Mesodermal cell (in vitro differentiated cells): ENCODE results near the gene PDGFRB.
A peak's percentile ranks its signal among the peaks of the same experiment; 100 is the strongest.

Experiments
- H3K27ac ChIP-seq: 2 replicates; pipeline ENCODE4 v1.7.0; 2013; ENCODE audit warnings: mild to moderate bottlenecking, low read depth, low read length, moderate library complexity; ENCODE audit not compliant: severe bottlenecking
- H3K36me3 ChIP-seq: 2 replicates; pipeline ENCODE4 v1.7.1; 2013; ENCODE audit warnings: mild to moderate bottlenecking, low read length, moderate library complexity; ENCODE audit not compliant: control insufficient read depth, insufficient read depth
- H3K4me1 ChIP-seq: one replicate; pipeline ENCODE4 v1.7.1; 2013; ENCODE audit warnings: mild to moderate bottlenecking, low read length; ENCODE audit not compliant: insufficient read depth, control insufficient read depth, poor library complexity, severe bottlenecking
- H3K4me3 ChIP-seq: 2 replicates; pipeline ENCODE4 v1.7.0; 2013; ENCODE audit warnings: low read length, control low read depth, mild to moderate bottlenecking; ENCODE audit not compliant: insufficient read depth, poor library complexity, severe bottlenecking; ENCODE audit errors: extremely low read depth
- H3K9me3 ChIP-seq: 2 replicates; pipeline ENCODE4 v1.7.1; 2013; ENCODE audit warnings: mild to moderate bottlenecking, low read length, moderate library complexity; ENCODE audit not compliant: control insufficient read depth
- WGBS, 2 experiments: methylation state at CpG; one replicate each; pipeline ENCODE4 v1.1.5; 2013; ENCODE audit warnings: missing lambda C conversion rate in 2 of 2; ENCODE audit not compliant: insufficient coverage in 2 of 2; 5-methylcytosine and 5-hydroxymethylcytosine counted together

PDGFRB gene

GRCh38 chr5:150144246-150144801 is 11.3 kb downstream of the PDGFRB start:
- peaks cover 21% of the 10 kb centered on the region for H3K36me3 ChIP-seq
- H3K4me1 ChIP-seq, result peaks cover 81% of the 10 kb centered on the region
- 32 to 36% methylated on average over 3 to 6 of the region's 14 CpGs for WGBS, 2 experiments
- H3K4me3 ChIP-seq, result no peak overlapping the region
- no peaks in the 10 kb centered on the region for H3K9me3 ChIP-seq
- peak overlapping the region; percentile 99 for H3K27ac ChIP-seq

GRCh38 chr5:150143350-150144245 is 12.0 kb downstream of the PDGFRB start:
- Histone ChIP-seq H3K27ac (peak overlapping the region; percentile 99), H3K36me3 (peaks cover 14% of the 10 kb centered on the region), H3K4me3 (no peak overlapping the region), H3K4me1 (peaks cover 80% of the 10 kb centered on the region), H3K9me3 (no peaks in the 10 kb centered on the region)
- 63 to 69% methylated on average over 16 of the region's 20 CpGs for WGBS, 2 experiments

- Histone ChIP-seq H3K27ac (peak overlapping the region; percentile 99), H3K36me3 (peaks cover 10% of the 10 kb centered on the region), H3K9me3 (no peaks in the 10 kb centered on the region), H3K4me3 (no peak overlapping the region), H3K4me1 (peaks cover 87% of the 10 kb centered on the region)
- WGBS, 2 experiments, result 60 to 88% methylated on average over 1 of the region's 4 CpGs
Measured at GRCh38 chr5:150142959-150143349, 12.7 kb downstream of the PDGFRB start.

GRCh38 chr5:150142185-150142958 is 13.3 kb downstream of the PDGFRB start:
- H3K27ac ChIP-seq, result peak overlapping the region; percentile 99
- H3K9me3 ChIP-seq, result no peaks in the 10 kb centered on the region
- WGBS, 2 experiments, result 79 to 85% methylated on average over 7 to 8 of the region's 14 CpGs
- H3K36me3 ChIP-seq, result peaks cover 10% of the 10 kb centered on the region
- peaks cover 90% of the 10 kb centered on the region for H3K4me1 ChIP-seq
- H3K4me3 ChIP-seq, result no peak overlapping the region

GRCh38 chr5:150141544-150142184 is 14.0 kb downstream of the PDGFRB start:
- H3K9me3 ChIP-seq, result no peaks in the 10 kb centered on the region
- peaks cover 15% of the 10 kb centered on the region for H3K36me3 ChIP-seq
- WGBS, 2 experiments, result 58 to 67% methylated on average over 8 to 9 of the region's 9 CpGs
- H3K27ac ChIP-seq, result peak overlapping the region; percentile 99
- H3K4me1 ChIP-seq, result peaks cover 90% of the 10 kb centered on the region
- H3K4me3 ChIP-seq, result no peak overlapping the region

- 79 to 87% methylated on average over 6 to 11 of the region's 11 CpGs for WGBS, 2 experiments
- peaks cover 94% of the 10 kb centered on the region for H3K4me1 ChIP-seq
- H3K27ac ChIP-seq, result peak overlapping the region; percentile 99
- H3K4me3 ChIP-seq, result no peak overlapping the region
- peaks cover 18% of the 10 kb centered on the region for H3K36me3 ChIP-seq
- H3K9me3 ChIP-seq, result no peaks in the 10 kb centered on the region
Measured at GRCh38 chr5:150140830-150141229, 14.8 kb downstream of the PDGFRB start.

GRCh38 chr5:150139334-150139733 is 16.3 kb downstream of the PDGFRB start:
- H3K4me1 ChIP-seq, result peaks cover 92% of the 10 kb centered on the region
- 63 to 70% methylated on average over 2 of the region's 6 CpGs for WGBS, 2 experiments
- H3K36me3 ChIP-seq, result peaks cover 24% of the 10 kb centered on the region
- H3K9me3 ChIP-seq, result no peaks in the 10 kb centered on the region
- H3K4me3 ChIP-seq, result no peak overlapping the region
- peak overlapping the region; percentile 99 for H3K27ac ChIP-seq

- peak overlapping the region; percentile 19 for H3K4me3 ChIP-seq
- H3K27ac ChIP-seq, result peak overlapping the region; percentile 99
- 0 to 12% methylated on average over 4 to 5 of the region's 10 CpGs for whole genome bisulfite sequencing, 2 experiments
- no peaks in the 10 kb centered on the region for H3K9me3 ChIP-seq
- H3K4me1 ChIP-seq, result peaks cover 87% of the 10 kb centered on the region
- peaks cover 28% of the 10 kb centered on the region for H3K36me3 ChIP-seq
Measured at GRCh38 chr5:150138551-150139265, 16.9 kb downstream of the PDGFRB start.

GRCh38 chr5:150137997-150138396 is 17.6 kb downstream of the PDGFRB start:
- no peak overlapping the region for H3K4me3 ChIP-seq
- H3K27ac ChIP-seq, result peak overlapping the region; percentile 99
- no peaks in the 10 kb centered on the region for H3K9me3 ChIP-seq
- 79 to 85% methylated on average over 3 to 5 of the region's 5 CpGs for WGBS, 2 experiments
- peaks cover 35% of the 10 kb centered on the region for H3K36me3 ChIP-seq
- H3K4me1 ChIP-seq, result peaks cover 81% of the 10 kb centered on the region
